Gastroesophageal sphincter (tissue), 3 donors: ENCODE data around the gene ZBTB40.

ENCODE experiments used
- CTCF ChIP-seq, 4 experiments: fragments of 200-600 bp in 2 of 4; fragments of 450-650 bp in 2 of 4; sonication (generic) in 1 of 4; IDR thresholded peaks; one replicate each; pipeline ENCODE4 v1.5.1; 2017 to 2019; ENCODE audit warnings: antibody characterized with exemption in 4 of 4, mild to moderate bottlenecking in 2 of 4, moderate library complexity in 2 of 4
- EP300 ChIP-seq: sonication (generic); formaldehyde crosslinking; IDR thresholded peaks from one replicate; pipeline ENCODE4 v1.6.1; 2017; ENCODE audit warnings: antibody characterized with exemption, mild to moderate bottlenecking
- POLR2A ChIP-seq, 2 donors: fragments of 450-650 bp; IDR thresholded peaks; one replicate each; pipeline ENCODE4 v1.6.1; 2017; ENCODE audit warnings: antibody characterized with exemption in 2 of 2, mild to moderate bottlenecking in 2 of 2, moderate library complexity in 1 of 2
- POLR2AphosphoS5 ChIP-seq: sonication (generic); formaldehyde crosslinking; IDR thresholded peaks from one replicate; pipeline ENCODE4 v1.6.1; 2017; ENCODE audit warnings: antibody characterized with exemption

- TF ChIP-seq POLR2AphosphoS5 (no peak), CTCF (IDR thresholded peaks at IDR 0.05) (no peak), EP300 (no peak), POLR2A (IDR thresholded peaks at IDR 0.05) (no peak)
These were observed 33.8 kb downstream of the ZBTB40 start for GRCh38 chr1:22485431-22485830.
